H1 (cell line): Measurements from ENCODE around the gene ADGRE2. TPM values are rescaled to one million over a fixed set of nuclear protein-coding genes. Genes with fewer than 3 reads are reported as not detected.

Experiments
- CEBPB ChIP-seq: IDR thresholded peaks from 2 replicates; pipeline ENCODE4 v1.6.1; 2012; ENCODE audit warnings: low read depth, low read length
- CHD7 ChIP-seq: fragments of 300-600 bp; sonication (generic); IDR thresholded peaks from 2 replicates; pipeline ENCODE4 v1.7.1; 2012; ENCODE audit warnings: low read length, moderate library complexity, mild to moderate bottlenecking, inconsistent platforms; ENCODE audit not compliant: insufficient replicate concordance
- GTF2F1 ChIP-seq: IDR thresholded peaks from 2 replicates; pipeline ENCODE4 v1.6.1; 2012; ENCODE audit warnings: low read depth, low read length, improper control_type of control experiment, borderline replicate concordance
- TBP ChIP-seq: IDR thresholded peaks from 2 replicates; pipeline ENCODE4 v1.6.1; 2011; ENCODE audit warnings: low read depth, low read length, improper control_type of control experiment
- polyA plus RNA-seq, 7 experiments: library from polyadenylated mRNA; depleted of rRNA in 3 of 7; stranded (reverse) in 5 of 7; unstranded in 2 of 7; fragments of >200 nt in 5 of 7; fragments of 200-250 nt in 2 of 7; gene quantifications; 1 replicate in 5 of 7; 2 replicates in 1 of 7; 4 replicates in 1 of 7; pipeline versions ENCODE4 v1.2.1 to v1.2.3, GENCODE V29; 2011 to 2013; ENCODE audit warnings: missing spikeins in 2 of 7, mixed read lengths in 2 of 7
- total RNA-seq: library from RNA; stranded (reverse); fragmentation: NEBNext Ultra II Directional; extraction: Animal tissue kit (Norgen Biotek cat#: 25700); gene quantifications from 2 replicates; pipeline ENCODE4 v1.2.1, GENCODE V29; 2021

The ADGRE2 gene
- total and polyA plus RNA-seq, 2 of the 8 experiments (the other 6 are each of a cell fraction or from before 2014, with no cell fraction given) = 2.0 to 4.5 TPM

DNA sequence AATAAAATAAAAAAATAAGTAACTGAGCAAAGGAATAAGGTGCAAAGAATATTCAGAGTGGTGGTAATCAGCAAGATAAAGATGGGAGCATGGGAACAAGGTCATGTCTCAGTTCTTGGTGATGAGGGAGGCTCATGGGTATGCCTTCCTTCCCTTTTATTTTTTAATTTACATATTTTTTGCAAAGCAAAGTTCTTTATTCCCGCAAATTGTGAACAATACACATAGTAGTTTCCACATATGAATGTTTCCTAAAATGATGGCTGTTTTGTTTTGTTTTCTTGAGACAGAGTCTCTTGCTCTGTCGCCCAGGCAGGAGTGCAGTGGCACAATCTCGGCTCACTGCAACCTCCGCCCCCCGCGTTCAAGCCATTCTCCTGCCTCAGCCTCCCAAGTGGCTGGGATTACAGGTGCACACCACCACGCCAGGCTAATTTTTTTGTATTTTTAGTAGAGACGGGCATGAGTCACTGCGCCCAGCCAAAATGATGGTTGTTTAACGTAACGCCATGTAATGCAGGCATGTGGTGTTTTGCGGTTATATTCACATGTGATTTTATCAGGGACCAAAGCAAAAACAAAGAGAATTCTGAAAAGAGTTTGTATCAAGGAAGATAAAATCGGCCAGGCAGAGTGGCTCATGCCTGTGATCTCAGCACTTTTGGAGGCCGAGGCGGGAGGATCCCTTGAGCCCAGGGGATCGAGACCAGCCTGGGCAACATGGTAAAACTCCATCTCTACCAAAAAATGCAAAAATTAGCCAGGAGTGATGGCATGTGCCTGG lies 4.5 kb upstream of the ADGRE2 start (continued):
- TF ChIP-seq TBP = no peak
- TF ChIP-seq CHD7 = no peak
- TF ChIP-seq GTF2F1 = no peak
- no peak for TF ChIP-seq CEBPB
